ENCODE measurements around the gene TSNAX.

Gene TSNAX

GRCh38 chr1:231604276-231604621 is 75.8 kb downstream of the TSNAX start:
- DNase-seq = no peak

GRCh38 chr1:231605149-231606100 is 77.0 kb downstream of the TSNAX start:
- no peak for DNase-seq

- DNase-seq = no peak
These were observed 78.2 kb downstream of the TSNAX start for GRCh38 chr1:231606712-231607111.

GRCh38 chr1:231610388-231610787 is 81.9 kb downstream of the TSNAX start:
- DNase-seq = no peak

GRCh38 chr1:231611111-231611510 is 82.6 kb downstream of the TSNAX start:
- no peak for DNase-seq

GRCh38 chr1:231611851-231612250 is 83.4 kb downstream of the TSNAX start:
- DNase-seq = no peak

- DNase-seq = peak; percentile 34
These were observed 84.1 kb downstream of the TSNAX start for GRCh38 chr1:231612393-231613089.

GRCh38 chr1:231613419-231614349 is 85.2 kb downstream of the TSNAX start:
- no peak for DNase-seq

Data from activated CD8-positive, alpha-beta memory T cell treated with anti-CD3 and anti-CD28 coated beads, Interleukin-2, amount 50 U/mL, for 4 hours (primary cell).